HEK293 (cell line): ENCODE measurements around the gene SLC5A7.

Experiments used
- SETDB1 ChIP-seq: IDR thresholded peaks from one replicate; pipeline ENCODE4 v1.6.1; 2017; ENCODE audit warnings: mild to moderate bottlenecking, low read length, moderate library complexity, mixed read lengths; ENCODE audit not compliant: insufficient read length
- ZBTB20 ChIP-seq: fragments of 450-650 bp; formaldehyde crosslinking; IDR thresholded peaks from 2 replicates; pipeline ENCODE4 v1.5.1; 2016; ENCODE audit warnings: missing biosample characterization, missing genetic modification characterization
- ZFP69B ChIP-seq: fragments of 450-650 bp; formaldehyde crosslinking; IDR thresholded peaks from 2 replicates; pipeline ENCODE4 v1.5.1; 2016; ENCODE audit warnings: missing biosample characterization, missing genetic modification characterization
- TF ChIP-seq, protein P1 (sequence below): fragments of 450-650 bp; formaldehyde crosslinking; IDR thresholded peaks from 2 replicates; pipeline ENCODE4 v1.5.1; 2016; ENCODE audit warnings: missing biosample characterization, missing genetic modification characterization

DNA sequence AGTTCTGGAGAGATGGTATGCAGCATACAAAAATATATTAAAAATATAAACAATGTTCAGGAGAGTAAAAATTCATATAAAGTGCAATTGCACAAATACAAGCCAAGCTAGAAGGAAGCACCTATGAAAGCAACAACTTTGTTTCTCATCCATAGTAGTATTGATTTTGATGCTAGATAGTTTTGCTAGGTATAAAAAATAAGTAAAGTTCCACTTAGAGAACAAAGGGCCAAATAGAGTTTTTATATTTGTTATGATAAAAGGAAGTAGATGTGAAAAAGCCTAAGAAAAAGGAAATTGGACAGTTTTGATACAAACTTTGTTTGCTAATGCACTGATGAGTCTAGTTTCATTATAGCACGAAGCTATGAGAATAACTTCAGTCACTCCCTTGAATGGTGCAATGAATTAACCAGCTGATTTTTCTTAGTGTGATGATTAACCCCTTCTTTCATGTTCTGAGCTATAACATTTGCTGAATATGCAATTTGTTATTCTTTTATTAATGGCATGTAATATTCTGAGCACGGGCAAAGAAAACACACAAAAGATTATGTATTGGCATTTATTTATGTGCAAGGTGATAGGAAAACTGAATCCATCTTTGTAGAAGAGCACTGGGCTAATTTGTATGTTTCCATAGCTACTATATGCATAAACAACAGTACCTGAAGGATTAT, 24.7 kb downstream of the SLC5A7 start:
- no peak for TF ChIP-seq ZFP69B (tag by site-specific recombination)
- TF ChIP-seq, protein P1, sequence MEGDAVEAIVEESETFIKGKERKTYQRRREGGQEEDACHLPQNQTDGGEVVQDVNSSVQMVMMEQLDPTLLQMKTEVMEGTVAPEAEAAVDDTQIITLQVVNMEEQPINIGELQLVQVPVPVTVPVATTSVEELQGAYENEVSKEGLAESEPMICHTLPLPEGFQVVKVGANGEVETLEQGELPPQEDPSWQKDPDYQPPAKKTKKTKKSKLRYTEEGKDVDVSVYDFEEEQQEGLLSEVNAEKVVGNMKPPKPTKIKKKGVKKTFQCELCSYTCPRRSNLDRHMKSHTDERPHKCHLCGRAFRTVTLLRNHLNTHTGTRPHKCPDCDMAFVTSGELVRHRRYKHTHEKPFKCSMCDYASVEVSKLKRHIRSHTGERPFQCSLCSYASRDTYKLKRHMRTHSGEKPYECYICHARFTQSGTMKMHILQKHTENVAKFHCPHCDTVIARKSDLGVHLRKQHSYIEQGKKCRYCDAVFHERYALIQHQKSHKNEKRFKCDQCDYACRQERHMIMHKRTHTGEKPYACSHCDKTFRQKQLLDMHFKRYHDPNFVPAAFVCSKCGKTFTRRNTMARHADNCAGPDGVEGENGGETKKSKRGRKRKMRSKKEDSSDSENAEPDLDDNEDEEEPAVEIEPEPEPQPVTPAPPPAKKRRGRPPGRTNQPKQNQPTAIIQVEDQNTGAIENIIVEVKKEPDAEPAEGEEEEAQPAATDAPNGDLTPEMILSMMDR (tag by site-specific recombination), result no peak
- TF ChIP-seq ZBTB20, result no peak
- no peak for TF ChIP-seq SETDB1
